Measurements from ENCODE around the gene MAPK12. TPM values are rescaled to one million over a fixed set of nuclear protein-coding genes. Genes with fewer than 3 reads are reported as not detected.

Gene MAPK12
- total RNA-seq, 2 donors from 2014 or later = 46.5 to 57.0 TPM

- 94 to 97% methylated on average over 6 to 17 of the region's 17 CpGs for WGBS, 2 experiments (ENCODE audit: insufficient coverage in 1 of 2, insufficient read length in 1 of 2)
- no peak overlapping the region for H3K9ac ChIP-seq (ENCODE audit: extremely low read depth, low read length, poor library complexity, severe bottlenecking)
- H3K4me3 Mint-ChIP-seq = no peak overlapping the region
These were observed 40.1 kb upstream of the MAPK12 start for GRCh38 chr22:50301581-50301991.

GRCh38 chr22:50300620-50301257 lies 39.3 kb upstream of the MAPK12 start:
- no peak overlapping the region for H3K27ac Mint-ChIP-seq
- H3K9me3 Mint-ChIP-seq = no peaks in the 10 kb centered on the region
- no peak for TF ChIP-seq CTCF (conservative IDR thresholded peaks at IDR 0.05)
- Histone ChIP-seq H3K36me3 (ENCODE audit: control insufficient read depth, insufficient read depth, low read length) (no peaks in the 10 kb centered on the region), H3K9me3 (ENCODE audit: control insufficient read depth, low read length) (no peaks in the 10 kb centered on the region), H3K4me3 (ENCODE audit: low read length) (no peak overlapping the region), H3K9ac (ENCODE audit: extremely low read depth, low read length, poor library complexity, severe bottlenecking) (no peak overlapping the region), H3K27ac (ENCODE audit: low read depth, low read length) (no peak overlapping the region), H3K27me3 (ENCODE audit: control insufficient read depth, insufficient read depth, low read length, poor library complexity, severe bottlenecking) (no peaks in the 10 kb centered on the region), H3K4me1 (ENCODE audit: control insufficient read depth, insufficient read depth, low read length) (peaks cover 3% of the 10 kb centered on the region)
- H3K27me3 Mint-ChIP-seq (ENCODE audit: insufficient read depth) = no peaks in the 10 kb centered on the region
- H3K36me3 Mint-ChIP-seq (ENCODE audit: low read depth) = no peaks in the 10 kb centered on the region
- no peak for DNase-seq
- H3K4me3 Mint-ChIP-seq = peak overlapping the region; percentile 45
- peaks cover 4% of the 10 kb centered on the region for H3K4me1 Mint-ChIP-seq
- WGBS, 2 experiments (ENCODE audit: insufficient coverage in 1 of 2, insufficient read length in 1 of 2) = 69 to 78% methylated on average over 10 to 14 of the region's 14 CpGs

More at GRCh38 chr22:50301581-50301991, 40.1 kb upstream of the MAPK12 start:
- Mint-ChIP-seq H3K36me3 (ENCODE audit: low read depth) (no peaks in the 10 kb centered on the region), H3K4me1 (peaks cover 10% of the 10 kb centered on the region), H3K27me3 (ENCODE audit: insufficient read depth) (peaks cover 2% of the 10 kb centered on the region), H3K9me3 (no peaks in the 10 kb centered on the region), H3K27ac (no peak overlapping the region)
- TF ChIP-seq CTCF (conservative IDR thresholded peaks at IDR 0.05) = no peak
- no peaks in the 10 kb centered on the region for H3K9me3 ChIP-seq (ENCODE audit: control insufficient read depth, low read length)
- H3K4me3 ChIP-seq (ENCODE audit: low read length) = no peak overlapping the region
- H3K27me3 ChIP-seq (ENCODE audit: control insufficient read depth, insufficient read depth, low read length, poor library complexity, severe bottlenecking) = no peaks in the 10 kb centered on the region
- no peak for DNase-seq
- no peak overlapping the region for H3K27ac ChIP-seq (ENCODE audit: low read depth, low read length)
- H3K4me1 ChIP-seq (ENCODE audit: control insufficient read depth, insufficient read depth, low read length) = peaks cover 3% of the 10 kb centered on the region
- no peaks in the 10 kb centered on the region for H3K36me3 ChIP-seq (ENCODE audit: control insufficient read depth, insufficient read depth, low read length)

DNA sequence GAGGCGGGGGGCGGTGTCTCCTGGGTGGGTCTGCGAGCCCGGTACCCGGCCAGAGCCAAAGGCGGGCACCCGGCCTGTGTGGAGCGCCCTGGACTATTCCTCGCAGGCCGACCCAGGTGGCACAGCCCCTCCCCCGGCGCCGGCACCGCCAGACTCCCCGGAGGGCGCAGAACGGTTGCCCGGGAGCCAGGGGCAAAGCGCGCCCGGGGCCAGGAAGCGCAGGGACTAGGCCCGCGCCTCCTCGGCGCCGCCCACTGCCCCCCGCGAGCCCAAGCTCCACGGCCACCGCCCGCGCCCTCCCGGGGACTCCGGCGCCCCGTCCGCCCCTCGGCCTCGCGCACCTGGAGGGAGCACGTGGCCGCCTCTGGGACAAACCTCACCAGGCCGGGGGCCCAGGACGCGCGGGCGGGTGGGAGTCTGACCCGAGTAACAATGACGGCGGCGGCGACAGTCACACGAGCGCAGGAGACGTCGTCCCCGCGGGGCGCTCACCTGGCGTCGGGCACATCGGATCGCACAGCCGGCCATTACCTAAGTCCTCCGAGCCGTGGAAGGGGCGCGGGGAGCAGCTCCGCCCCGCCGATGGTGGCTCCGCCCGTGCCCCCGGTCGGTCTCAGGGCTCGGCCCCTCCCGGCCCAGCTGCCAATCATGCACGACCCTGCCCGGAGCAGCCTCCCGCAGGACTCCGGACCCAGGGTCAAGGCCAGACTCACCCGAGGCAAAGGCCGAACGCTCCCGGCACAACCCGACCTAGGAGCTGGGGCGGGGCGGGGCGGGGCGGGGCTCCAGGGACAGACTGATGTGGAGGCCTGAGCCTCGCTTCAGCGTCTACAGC lies 38.5 kb upstream of the MAPK12 start:
- peak overlapping the region; percentile 49 for H3K4me3 Mint-ChIP-seq
- H3K4me1 ChIP-seq (ENCODE audit: control insufficient read depth, insufficient read depth, low read length) = peaks cover 3% of the 10 kb centered on the region
- H3K27ac ChIP-seq (ENCODE audit: low read depth, low read length) = no peak overlapping the region
- peak; percentile 95 for DNase-seq
- no peaks in the 10 kb centered on the region for H3K9me3 ChIP-seq (ENCODE audit: control insufficient read depth, low read length)
- TF ChIP-seq CTCF (conservative IDR thresholded peaks at IDR 0.05) = peak; percentile 14
- H3K4me3 ChIP-seq (ENCODE audit: low read length) = no peak overlapping the region
- H3K36me3 Mint-ChIP-seq (ENCODE audit: low read depth) = no peaks in the 10 kb centered on the region
- H3K9ac ChIP-seq (ENCODE audit: extremely low read depth, low read length, poor library complexity, severe bottlenecking) = no peak overlapping the region
- WGBS, 2 experiments (ENCODE audit: insufficient coverage in 1 of 2, insufficient read length in 1 of 2) = 15 to 22% methylated on average over 47 to 93 of the region's 93 CpGs
- H3K36me3 ChIP-seq (ENCODE audit: control insufficient read depth, insufficient read depth, low read length) = no peaks in the 10 kb centered on the region
- H3K9me3 Mint-ChIP-seq = no peaks in the 10 kb centered on the region
- no peaks in the 10 kb centered on the region for H3K27me3 ChIP-seq (ENCODE audit: control insufficient read depth, insufficient read depth, low read length, poor library complexity, severe bottlenecking)
- peaks cover 4% of the 10 kb centered on the region for H3K4me1 Mint-ChIP-seq
- no peak overlapping the region for H3K27ac Mint-ChIP-seq
- H3K27me3 Mint-ChIP-seq (ENCODE audit: insufficient read depth) = no peaks in the 10 kb centered on the region
